HG02884 (cell line): ENCODE measurements around the gene CCDC6.
"Not testable (repeated sequence)": the region's sequence is repeated elsewhere in the genome, so short reads cannot be mapped to it uniquely, and the experiment has no call there.

Experiments
- ATAC-seq: cut with Tn5 transposase; IDR thresholded peaks from one replicate; pipeline ENCODE4 v1.9.1; 2021; ENCODE audit warnings: mild to moderate bottlenecking, moderate library complexity; ENCODE audit not compliant: unreplicated experiment

Gene CCDC6

GRCh38 chr10:59905731-59906416, 482 bp downstream of the CCDC6 start:
- peak; percentile 0 for ATAC-seq

- peak; percentile 55 for ATAC-seq
Measured at GRCh38 chr10:59905066-59905730, 1.2 kb downstream of the CCDC6 start.

DNA sequence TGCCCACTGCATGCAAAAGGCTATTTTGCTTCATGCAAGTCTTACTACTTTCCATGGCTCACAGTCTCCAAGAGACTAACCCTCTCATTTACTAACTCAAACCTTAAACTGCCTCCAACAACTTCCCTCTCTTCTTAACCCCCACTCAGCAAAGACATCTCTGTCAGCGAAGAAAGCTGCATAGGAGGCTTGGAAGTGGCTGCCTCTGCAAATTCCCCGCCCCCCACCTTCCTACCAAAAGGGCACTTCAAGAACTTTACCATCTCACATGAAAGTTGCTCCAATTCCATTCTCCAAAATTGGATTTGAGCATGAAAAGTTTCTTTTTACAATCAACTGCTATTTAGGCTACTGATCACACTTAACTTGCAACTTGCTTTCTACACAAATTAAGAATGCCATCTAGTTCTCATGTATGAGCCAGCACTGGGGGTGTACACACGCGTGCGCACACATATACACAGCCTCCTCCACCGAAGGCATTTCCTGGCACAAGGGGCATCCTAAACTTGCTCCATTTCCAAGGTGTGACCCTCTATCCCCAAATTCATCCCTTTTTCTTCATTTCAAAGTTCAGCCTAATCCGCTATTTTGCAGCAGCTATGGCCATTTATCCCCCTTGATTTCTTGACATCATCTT, 1.8 kb downstream of the CCDC6 start:
- no peak for ATAC-seq

DNA sequence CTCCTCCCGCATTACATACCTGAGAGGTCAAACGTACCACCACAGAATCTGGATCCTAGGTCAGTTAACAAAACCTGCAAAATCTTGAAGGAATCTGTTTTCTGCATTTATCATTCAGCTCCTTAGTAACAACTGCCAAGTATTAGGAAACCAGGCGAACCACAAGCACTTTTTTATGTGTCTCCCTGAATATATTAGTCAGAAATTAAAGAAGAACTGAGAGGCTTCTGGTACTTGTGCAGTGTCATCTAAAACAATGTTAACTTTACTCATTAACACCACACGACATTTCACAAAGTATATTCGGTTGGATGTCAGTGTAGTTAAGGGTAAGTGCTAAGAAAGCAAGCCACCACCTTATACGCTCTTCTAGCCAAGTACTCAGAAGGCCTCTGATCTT, 2.5 kb downstream of the CCDC6 start:
- ATAC-seq, result no peak

DNA sequence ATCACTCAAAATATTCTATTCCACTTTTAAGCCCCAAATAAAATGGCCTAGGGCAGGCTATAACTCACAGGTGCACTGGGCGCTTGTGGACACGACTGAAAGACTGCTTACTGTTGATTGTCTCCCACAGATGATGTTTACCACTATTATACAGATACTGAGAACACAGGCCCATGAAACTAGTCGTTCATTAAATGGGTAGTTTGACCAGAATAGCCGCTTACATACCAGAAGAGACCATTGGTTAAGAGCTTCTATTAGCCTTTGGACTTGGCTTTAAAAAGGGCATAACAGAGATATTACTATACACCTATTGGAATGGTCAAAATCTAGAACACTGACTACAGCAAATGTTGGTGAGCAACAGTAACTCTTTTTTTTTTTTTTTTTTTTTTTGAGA, 4.3 kb downstream of the CCDC6 start:
- ATAC-seq, result no peak

DNA sequence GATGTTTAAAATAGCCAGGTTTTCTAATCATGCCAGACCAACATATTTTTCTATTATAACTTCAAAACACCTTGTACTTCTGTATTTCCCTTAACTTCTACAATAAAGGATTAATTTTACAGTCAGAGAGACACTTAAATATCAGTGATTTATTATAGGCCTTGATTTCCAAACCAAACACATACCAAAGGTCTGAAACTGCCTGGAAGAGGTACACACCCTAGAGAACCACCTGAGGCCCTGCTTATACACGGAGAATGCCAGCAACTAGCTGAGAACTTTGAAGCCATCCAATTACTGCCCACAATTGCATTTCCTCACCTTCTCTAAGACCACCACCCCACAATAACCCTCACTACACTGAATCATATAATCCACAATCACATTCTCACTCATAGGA, 4.9 kb downstream of the CCDC6 start:
- no peak for ATAC-seq

- ATAC-seq, result no peak
Measured at GRCh38 chr10:59900048-59900727, 6.2 kb downstream of the CCDC6 start.

DNA sequence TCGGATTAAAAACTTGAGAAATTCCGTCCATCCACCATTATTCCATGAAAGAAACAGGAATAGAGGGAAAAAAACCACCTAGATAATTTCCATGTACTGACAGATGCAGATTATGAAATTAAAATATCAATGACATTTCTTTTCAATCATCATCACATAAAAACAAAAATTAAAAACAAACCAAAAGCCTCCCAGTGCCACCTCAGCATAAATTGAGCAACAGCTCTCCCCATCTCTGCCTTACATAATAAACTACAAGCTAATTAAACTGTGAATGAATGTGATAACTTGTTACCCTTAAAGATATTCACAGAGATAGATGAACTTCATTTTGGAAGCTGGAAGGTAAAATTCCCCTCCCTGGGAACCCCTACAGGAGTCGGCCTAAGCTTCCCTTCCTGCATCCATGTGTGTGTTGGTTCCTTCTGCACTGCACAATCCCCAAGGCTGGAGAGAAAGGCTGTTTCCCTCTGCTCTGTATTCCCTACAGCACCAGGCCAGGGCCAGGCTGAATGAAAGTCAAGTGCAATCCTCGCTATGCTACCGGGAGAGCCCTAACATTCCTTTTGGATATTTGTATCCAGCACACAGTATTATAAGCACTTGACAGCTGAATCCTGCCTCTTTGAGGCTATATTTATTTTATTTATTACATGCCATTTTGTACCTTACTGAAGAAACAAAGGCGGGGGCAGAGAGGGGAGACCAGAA, 8.1 kb downstream of the CCDC6 start:
- no peak for ATAC-seq

DNA sequence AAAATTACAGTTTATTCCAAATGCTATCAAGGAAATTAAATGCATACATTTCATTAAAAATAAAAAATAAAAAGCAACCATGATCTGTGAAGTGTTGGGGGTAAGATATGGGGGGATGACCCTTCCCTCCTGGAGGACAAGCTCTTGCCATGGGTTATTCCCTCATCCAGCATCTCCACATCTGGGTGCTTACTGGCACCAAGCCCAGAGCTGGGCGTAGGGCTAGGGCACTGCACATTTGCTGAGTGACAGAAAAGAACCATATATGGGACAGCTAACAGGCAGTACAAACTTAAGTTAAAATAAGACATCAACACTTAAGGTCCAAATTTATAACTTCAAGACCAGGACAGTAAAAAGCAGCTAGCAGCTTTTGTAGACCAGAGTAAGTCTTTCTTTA, 10.2 kb downstream of the CCDC6 start:
- ATAC-seq, result no peak

GRCh38 chr10:59895629-59896116, 10.7 kb downstream of the CCDC6 start:
- no peak for ATAC-seq

DNA sequence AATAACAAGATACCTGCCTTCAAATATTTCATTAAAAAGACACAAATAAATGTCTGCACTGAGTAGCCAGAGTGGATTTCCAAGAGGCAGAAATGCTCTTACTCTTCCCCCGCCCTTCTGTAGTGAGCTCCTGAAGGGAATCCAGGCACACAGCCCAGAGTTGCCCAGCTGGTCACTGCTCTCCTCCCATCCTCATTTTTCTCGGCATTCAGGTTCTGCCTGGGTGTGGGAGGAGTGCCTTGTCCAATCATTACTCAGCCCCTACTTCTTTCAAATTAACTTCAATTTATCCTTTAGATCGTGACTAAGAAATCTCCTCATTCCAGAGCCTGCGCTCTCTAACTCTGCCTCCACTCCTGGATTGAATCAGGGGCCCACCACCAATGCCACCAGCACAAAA, 12.2 kb downstream of the CCDC6 start:
- no peak for ATAC-seq

GRCh38 chr10:59892697-59893096, 13.7 kb downstream of the CCDC6 start:
- ATAC-seq, result no peak

DNA sequence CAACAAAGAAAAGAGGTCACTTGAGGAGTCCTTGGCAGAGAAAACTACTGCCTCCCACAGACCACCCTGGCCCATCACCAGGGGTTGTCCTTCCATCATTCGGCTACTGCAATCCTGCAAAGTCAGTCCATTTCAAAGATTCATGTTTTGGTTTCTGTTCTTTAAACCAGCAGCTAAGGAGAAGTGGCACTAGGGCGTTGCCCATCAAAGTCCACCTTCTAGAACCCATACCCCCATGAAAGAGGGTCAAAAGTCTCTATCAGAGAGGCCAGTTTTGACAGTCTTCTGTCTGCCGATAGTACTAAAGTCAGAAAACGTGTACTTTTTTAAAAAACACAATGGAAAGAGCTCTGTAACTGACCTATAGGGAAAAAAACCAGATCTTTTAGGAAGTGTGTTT, 14.4 kb downstream of the CCDC6 start:
- ATAC-seq, result no peak

GRCh38 chr10:59891349-59891748, 15.0 kb downstream of the CCDC6 start:
- ATAC-seq, result no peak

DNA sequence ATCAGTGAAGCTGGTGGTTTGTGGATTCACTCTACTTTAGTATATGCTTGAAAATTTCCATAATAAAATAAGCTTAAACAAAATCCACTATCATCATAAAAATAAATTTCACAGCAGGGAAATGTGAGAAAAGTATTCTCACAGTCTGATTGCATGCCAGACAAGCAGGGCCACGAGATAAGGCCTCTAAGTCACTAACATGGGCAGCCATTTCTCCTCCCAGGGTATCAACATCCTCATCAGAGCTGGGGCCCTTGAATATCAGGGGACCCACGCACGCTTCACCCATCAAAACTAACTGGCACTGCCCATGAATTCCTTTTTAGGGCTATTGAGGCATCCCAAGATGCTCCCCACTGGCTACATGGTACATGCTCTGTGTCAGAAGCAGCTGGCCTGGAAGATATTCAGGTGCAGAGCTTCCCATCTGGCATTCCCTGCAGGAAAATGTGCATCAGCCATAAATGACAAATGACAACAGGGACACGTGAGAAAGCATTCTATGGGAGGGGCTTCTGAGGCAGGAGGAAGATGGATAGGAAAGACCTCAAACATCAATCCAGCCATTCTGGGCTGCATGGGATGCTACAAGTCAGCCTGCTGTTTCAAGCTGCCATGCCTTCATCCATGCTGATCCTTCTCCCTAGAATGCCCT, 17.4 kb downstream of the CCDC6 start:
- no peak for ATAC-seq

GRCh38 chr10:59887972-59888640, 18.2 kb downstream of the CCDC6 start:
- ATAC-seq, result no peak

GRCh38 chr10:59887006-59887405, 19.4 kb downstream of the CCDC6 start:
- no peak for ATAC-seq

DNA sequence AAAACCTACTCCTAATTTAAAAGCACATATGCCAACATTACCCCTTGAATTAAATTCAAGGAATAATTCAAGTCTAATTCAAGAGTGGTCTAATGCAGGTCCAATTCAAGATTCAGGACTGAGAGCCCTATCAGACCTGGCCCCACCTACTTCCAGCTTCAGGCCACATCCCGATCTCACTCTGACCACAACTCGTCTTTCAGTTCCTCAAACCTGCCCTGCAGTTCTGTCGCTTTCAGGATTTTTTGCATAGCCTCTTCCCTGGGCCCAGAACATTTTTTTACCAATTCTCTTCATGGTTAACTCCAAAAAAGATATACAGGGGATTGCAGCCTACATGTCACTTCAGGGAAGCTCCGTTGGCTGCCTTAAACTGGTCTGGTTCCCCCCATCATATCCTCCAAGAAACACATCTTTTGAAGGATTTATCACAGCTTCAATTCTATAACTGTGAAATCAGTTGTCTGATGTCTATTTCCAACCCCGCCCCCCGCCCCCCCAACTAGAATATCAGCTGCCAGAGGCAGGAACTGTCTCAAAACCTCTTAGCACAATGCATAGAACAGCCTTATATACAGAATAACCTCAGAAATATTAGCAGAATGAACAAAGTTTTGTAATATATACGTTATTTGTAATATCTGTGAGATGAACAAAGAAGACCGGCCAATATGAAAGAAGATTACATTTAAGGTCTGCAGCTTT, 20.8 kb downstream of the CCDC6 start:
- peak; percentile 63 for ATAC-seq

- not testable (repeated sequence) for ATAC-seq
Measured at GRCh38 chr10:59884893-59885292, 21.5 kb downstream of the CCDC6 start.
